Left renal cortex interstitium (tissue), 4 donors: ENCODE data around the gene EYA2. TPM values are rescaled to one million over a fixed set of nuclear protein-coding genes. Genes with fewer than 3 reads are reported as not detected.
"Not testable (repeated sequence)": the region's sequence is repeated elsewhere in the genome, so short reads cannot be mapped to it uniquely, and the experiment has no call there.

Experiments
- DNase-seq, 4 donors: peaks; one replicate each; pipeline ENCODE4 v3.0.0-alpha.2; 2013; ENCODE audit warnings: low read depth in 4 of 4, low spot score in 2 of 4, missing footprints in 1 of 4
- polyA plus RNA-seq, 4 donors: library from polyadenylated mRNA; unstranded; fragments of 120-200 nt; gene quantifications; one replicate each; pipeline ENCODE4 v1.2.1, GENCODE V29; 2013; ENCODE audit not compliant: insufficient read length in 4 of 4

The EYA2 gene
- polyA plus RNA-seq, 4 donors = 0.49 to 1.8 (median 0.69) TPM

- no peak for DNase-seq
These were observed 595 bp downstream of the EYA2 start for GRCh38 chr20:46894971-46895905.

- no peak for DNase-seq
These were observed 1.2 kb downstream of the EYA2 start for GRCh38 chr20:46895906-46896242.

DNA sequence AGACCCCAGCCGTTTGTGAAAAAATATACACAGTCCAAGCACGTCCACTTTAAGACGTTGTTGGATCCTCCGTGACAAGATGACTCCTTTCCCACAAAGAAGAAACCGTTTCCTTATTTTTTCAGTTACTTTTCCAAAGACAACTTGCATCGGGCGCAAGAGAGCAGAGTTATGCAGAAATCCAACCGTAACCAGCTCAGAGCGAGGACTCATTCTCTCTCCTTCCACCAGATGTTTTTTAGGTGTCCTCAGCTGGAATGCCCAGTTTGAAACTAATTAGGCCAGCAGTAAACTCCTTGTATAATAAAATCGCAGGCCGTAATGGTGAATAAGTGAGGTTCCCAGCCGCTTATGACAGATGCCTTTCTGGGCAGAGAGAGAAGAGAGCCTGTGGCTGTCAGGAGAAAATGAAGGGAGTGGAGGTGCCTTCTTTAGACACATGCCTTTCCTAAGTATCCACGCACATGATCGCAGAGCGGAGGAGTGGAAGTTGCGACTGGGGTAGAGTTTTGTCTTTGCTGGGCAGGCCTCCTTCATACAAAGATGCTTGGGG is 2.8 kb downstream of the EYA2 start:
- DNase-seq = no peak

DNA sequence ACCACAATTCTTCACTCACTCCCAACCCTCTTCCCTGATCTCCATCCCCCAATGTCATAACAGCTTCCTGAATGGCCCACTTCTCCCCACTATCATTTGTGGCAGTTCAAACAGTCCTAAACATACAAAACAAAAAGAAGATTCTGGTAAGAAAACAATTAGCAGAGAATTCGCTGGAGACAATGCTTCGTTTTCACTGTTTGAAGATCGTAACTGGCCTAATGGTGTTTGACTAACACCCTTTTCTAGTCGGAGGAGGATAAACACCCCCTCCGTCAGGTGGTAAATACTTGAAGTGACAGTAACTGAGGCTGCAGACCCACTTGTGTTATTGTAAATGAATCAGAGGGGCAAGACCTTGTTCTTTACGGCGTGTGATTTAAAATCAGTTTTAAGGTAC is 3.8 kb downstream of the EYA2 start:
- DNase-seq = no peak

- no peak for DNase-seq
These were observed 5.0 kb downstream of the EYA2 start for GRCh38 chr20:46899621-46900020.

DNA sequence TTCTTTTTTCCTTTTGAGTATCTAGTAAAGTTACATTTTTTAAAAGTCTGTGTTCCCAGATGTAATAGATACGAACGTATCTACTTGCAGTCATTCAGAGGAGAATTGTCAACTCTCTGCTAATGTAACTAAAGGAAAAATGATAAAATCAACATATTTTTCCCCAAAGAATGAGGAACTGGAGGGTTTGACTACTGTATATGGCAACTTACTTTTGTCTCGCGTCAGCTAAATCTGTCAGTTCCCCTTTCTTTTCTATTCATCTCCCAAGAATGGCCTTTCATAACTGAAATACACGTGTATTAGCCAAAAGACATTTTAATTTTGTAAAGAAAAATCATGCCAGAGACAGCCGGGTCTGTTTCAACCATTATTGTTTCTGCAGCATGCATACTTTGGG is 5.4 kb downstream of the EYA2 start:
- DNase-seq = no peak

DNA sequence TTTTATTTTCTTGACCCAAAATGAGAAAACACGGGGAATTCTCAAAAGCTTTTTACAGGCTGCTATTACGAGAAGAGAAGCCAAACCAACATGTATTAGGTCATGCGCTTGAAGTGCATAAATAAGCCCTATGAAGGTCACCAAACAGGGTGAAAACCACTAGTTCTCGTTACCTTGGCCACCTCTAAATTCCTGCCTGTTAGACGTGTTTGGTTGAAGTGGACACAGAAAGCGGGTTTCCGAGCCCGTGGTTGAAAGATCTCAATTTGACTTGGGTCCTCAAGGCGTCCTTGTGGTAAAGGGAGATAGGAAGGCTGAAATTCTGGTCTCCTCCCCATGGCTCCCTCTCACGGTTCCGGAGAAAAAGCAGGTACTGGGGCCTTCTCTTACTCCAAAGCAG is 6.2 kb downstream of the EYA2 start:
- DNase-seq = no peak

DNA sequence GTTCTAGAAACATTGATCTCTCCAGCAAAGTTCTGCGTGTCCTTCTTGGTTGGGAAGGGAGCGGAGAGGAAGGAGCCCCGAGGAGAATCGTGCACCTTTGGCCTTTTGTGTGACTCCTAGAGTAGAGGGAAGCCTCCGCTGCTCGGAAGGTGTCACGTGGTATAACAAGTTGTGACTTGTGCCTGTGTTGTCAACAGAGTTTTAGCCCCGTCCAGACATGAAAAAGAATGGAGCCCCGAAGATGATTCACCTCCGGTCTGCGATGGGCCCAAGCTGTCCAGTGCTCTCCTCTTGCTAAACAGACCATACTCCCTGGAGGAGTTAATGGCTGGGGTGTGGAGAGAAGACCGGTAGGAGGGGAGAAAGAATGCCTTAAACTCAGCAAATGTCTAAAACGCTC is 7.0 kb downstream of the EYA2 start:
- DNase-seq = no peak

DNA sequence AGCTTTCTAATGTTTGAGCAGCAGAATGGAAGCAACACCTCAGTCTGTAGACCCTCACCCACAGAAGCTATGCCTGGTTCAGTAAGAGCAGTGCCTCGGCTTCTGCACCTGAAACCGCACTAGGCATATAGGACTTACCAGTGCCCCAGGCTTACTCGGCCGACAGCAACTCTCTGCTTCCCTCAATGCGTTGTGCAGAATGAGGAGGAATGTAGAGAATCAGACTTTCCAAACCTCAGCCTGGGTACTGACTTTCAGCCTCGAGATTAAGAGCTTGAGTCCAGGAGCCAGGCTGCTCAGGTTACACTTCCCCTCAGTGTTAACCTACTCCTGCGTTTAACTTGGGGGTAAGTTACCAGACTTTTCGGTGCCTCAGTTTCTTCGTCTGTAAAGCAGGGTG is 8.6 kb downstream of the EYA2 start:
- no peak for DNase-seq

DNA sequence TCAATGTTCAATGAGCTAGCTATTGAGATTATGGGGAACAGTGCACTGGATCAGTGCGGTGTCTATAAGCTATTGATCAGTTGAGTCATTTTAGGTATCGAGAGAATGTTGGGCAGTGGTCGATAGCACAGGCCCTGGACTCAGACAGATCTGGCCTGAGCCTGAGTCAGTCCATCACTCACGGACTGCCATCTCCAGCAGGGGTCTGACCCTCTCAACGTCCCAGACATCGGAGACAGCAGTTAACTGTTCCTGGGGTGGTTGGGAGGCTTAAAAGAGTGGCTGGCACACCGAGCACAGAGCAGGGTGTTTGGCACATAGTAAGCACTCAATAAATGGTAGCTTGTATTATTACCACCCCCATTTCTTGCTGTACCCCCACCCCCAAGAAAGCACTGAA is 9.3 kb downstream of the EYA2 start:
- DNase-seq = no peak

DNA sequence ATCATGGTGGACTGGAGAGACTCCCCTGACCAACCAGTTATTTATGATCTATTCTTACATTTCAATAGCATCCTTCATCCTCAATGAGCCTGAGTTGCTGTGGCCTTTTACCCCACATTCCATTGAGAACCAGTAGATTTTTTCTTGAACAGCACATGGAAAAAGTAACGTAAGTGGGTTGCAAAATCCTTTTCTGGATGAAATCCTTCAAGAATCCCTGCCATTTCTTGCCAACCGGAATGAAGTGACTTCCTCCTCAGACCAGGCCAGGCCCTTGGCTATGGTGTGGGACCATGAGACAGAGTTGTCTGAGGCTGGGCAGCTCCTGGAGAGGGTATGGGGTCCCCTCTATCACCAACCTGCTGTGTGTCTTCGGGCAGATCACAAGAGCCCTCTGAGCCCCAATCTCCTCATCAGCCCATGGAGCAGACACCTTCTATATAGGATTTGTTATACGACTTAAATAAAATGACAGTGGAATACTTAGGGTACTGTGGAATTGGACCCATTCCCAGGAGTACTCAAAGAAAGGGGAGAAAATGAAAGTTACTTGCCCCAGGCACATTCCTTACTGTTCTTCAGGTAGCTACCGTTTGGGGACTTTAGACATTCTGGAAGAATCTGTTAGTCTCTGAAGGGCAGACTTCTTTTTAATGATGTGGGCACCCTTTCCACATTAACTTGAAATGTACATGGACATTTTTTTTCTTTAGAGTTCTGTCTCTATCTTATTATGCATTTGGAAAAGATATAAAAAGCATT is 10.9 kb downstream of the EYA2 start:
- no peak for DNase-seq

DNA sequence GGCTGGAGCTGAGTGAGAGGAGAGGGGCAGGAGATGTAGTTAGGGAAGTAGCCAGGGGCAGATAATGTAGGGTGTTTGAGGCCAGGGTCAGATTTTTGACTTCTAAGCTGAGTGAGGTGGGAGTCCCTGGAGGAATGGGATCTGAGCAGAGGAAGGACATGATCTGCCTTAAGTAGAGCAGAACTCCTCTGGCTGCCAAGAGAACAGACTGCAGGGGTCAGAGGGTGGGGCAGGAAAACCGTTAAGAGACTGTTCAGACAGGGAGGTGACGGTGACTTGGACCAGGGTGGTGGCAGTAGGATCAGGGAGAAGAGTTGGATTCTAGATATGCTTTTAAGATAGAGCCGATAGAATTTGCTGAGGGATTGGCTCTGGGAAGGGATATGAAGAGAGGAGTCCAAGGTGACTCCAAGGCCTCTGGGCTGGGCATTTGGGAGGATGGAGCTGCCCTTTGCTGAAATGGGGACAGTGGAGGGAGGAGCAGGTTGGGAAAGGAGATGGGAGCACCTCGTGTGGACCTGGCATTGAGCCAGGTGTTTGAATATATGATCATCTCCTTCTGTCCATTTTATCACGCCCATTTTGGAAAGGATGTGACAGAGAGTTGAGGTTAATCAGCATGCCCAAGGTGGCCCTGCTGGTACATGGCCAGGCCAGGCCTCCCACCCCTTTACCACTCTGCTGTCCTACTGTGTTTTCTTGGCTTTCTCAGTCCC is 18.8 kb downstream of the EYA2 start:
- DNase-seq = no peak

DNA sequence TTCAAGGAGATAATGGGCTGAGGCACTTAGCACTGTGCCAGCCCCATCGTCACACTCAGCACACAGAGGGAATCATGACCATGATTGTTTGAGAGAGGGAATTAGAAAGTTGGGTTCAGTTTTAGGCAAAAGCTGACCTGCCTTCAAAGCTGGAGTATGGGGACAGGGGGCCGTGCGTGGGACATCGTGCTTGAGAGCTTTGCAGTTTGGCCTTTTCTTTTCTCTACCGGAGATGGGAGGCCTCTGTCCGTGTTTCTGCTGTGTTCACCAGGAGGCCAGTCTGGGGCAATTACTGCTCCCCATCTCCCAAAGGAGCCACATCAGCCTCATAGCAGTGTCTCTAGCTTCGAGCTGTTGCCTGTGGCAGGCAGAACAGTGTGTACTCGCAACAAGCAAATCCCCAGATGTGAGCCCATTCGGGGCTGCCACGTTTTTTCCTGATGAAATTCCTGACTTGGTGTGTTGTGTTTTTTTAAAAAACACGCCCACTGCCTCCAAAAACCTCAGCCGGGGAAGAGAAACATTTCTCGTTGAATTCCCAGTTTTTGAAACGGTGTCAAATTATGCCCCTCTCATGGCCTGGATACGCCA is 20.2 kb downstream of the EYA2 start:
- no peak for DNase-seq

GRCh38 chr20:46915575-46916257 is 21.1 kb downstream of the EYA2 start:
- no peak for DNase-seq

GRCh38 chr20:46916258-46916603 is 21.6 kb downstream of the EYA2 start:
- no peak for DNase-seq

- DNase-seq = no peak
These were observed 22.5 kb downstream of the EYA2 start for GRCh38 chr20:46917155-46917554.

- DNase-seq = no peak
These were observed 25.5 kb downstream of the EYA2 start for GRCh38 chr20:46920114-46920513.

DNA sequence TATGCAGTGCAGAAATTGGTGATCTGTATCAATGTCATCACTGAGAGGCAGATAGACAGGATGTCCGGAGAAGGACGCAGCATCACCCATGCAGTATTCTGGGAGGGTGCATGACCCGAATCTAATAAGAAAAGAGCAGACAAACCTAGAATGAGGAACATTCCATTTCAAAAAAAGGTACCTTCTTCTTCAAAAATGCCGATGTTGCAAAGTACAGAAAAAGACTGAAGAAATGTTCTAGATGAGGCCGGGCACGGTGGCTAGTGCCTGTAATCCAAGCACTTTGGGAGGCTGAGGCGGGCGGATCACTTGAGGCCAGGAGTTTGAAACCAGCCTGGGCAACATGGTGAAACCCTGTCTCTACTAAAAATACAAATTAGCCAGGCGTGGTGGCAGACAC is 28.2 kb downstream of the EYA2 start:
- DNase-seq = not testable (repeated sequence)

DNA sequence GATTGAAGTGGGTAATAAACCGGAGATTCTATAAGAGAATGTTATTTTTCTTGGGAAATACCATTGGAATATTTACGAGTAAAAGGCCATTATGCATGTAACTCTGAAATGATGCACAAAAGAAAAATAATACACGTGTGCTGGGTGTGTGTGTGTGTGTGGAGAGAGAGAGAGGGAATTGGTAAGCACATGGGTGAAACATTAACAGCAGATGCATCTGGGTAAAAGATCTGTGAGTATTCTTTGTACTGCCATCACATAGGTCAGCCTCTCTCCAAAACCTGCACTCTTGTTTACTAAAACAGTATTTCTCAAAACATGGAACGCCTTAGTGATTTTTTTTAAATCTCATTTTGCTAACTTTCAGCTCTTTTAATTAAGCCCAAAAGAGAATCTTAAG is 28.9 kb downstream of the EYA2 start:
- DNase-seq = no peak

DNA sequence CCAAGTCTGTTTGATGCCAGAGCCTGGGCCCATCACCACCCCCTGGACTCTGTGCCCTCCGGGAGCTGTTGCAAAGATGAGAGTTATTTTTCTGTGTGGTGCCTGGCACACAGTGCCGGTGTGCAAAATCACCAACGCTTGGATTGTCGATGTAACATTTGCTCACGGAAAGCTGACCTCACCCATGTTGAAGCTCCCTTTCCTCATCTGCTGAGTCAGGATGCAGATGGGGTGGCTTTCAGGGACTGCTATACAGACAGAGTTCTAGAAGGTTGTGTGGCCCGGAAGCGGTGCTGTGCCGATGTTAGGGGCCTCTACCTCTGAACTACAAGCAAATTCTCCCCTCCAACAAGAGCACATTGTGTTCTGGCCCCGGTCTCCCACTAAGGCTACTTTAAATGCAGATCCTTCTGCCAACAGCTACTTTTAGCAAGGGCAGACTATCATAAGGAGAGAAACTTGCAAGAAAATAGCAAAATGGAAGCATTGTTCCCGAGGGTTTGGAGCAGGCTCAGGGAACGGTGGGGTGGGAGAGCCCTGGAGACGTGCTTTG is 34.0 kb downstream of the EYA2 start:
- DNase-seq = no peak
